ENCODE measurements around the gene IFT88.
"Not testable (repeated sequence)": the region's sequence is repeated elsewhere in the genome, so short reads cannot be mapped to it uniquely, and the experiment has no call there.

The IFT88 gene

DNA sequence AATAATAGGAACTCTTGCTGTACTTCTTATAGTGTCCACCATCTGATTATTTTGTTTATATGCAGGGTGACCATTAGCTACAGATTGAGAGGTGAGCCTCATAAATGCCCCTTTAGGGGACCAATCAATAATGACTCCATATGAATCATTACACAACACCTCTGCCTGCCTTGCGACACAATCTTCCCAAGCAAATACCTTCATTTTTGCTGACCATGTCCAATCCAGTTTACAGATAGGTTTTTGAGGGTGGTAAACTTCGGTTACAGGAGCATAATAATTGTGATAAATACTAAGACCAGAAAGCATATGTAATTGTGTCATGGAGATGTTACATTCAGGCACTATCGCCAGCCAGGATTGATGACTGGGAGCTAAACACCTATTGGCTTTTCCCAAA, 112.9 kb downstream of the IFT88 start:
- no peak overlapping the region for H3K4me2 ChIP-seq (ENCODE audit: low read length)
- H3K56ac ChIP-seq (ENCODE audit: low read length) = no peak overlapping the region
- H3K4ac ChIP-seq (ENCODE audit: low read depth, low read length) = no peak overlapping the region
- no peak overlapping the region for H2BK120ac ChIP-seq (ENCODE audit: low read depth, low read length)
- no peak overlapping the region for H2AK5ac ChIP-seq (ENCODE audit: low read length)
- no peak overlapping the region for H4K8ac ChIP-seq (ENCODE audit: low read depth, low read length)
- no peak overlapping the region for H3K23ac ChIP-seq (ENCODE audit: low read length)
- WGBS (ENCODE audit: extremely low coverage, insufficient coverage, low lambda C conversion rate) = no CpG with 5 or more reads among the region's 3 CpGs
- no peaks in the 10 kb centered on the region for H3K27me3 ChIP-seq (ENCODE audit: insufficient read depth, low read length, poor library complexity)
- H3K79me2 ChIP-seq (ENCODE audit: control insufficient read depth, insufficient read depth, low read length) = no peaks in the 10 kb centered on the region
- H3K4me3 ChIP-seq (ENCODE audit: low read length) = no peak overlapping the region
- no peak overlapping the region for H2BK15ac ChIP-seq (replicated peaks; ENCODE audit: low read depth)
- no peaks in the 10 kb centered on the region for H3K4me1 ChIP-seq (ENCODE audit: control insufficient read depth, low read depth, low read length)
- H3K27ac ChIP-seq (ENCODE audit: low read depth, low read length) = no peak overlapping the region
- no peak overlapping the region for H3K9ac ChIP-seq (ENCODE audit: low read length)
- DNase-seq = no peak
- no peak overlapping the region for H4K5ac ChIP-seq (ENCODE audit: low read length)
- no peaks in the 10 kb centered on the region for H3K79me1 ChIP-seq (ENCODE audit: low read length)
- no peak overlapping the region for H3K18ac ChIP-seq (ENCODE audit: low read length)
- H2BK5ac ChIP-seq (ENCODE audit: low read length) = no peak overlapping the region
- no peaks in the 10 kb centered on the region for H3K36me3 ChIP-seq (ENCODE audit: control insufficient read depth, insufficient read depth, low read length)

GRCh38 chr13:20680416-20681080, 113.6 kb downstream of the IFT88 start:
- Histone ChIP-seq H2BK15ac (replicated peaks; ENCODE audit: low read depth) (no peak overlapping the region), H3K27ac (ENCODE audit: low read depth, low read length) (no peak overlapping the region), H3K4me2 (ENCODE audit: low read length) (no peak overlapping the region), H3K36me3 (ENCODE audit: control insufficient read depth, insufficient read depth, low read length) (no peaks in the 10 kb centered on the region), H3K27me3 (ENCODE audit: insufficient read depth, low read length, poor library complexity) (no peaks in the 10 kb centered on the region), H3K79me2 (ENCODE audit: control insufficient read depth, insufficient read depth, low read length) (no peaks in the 10 kb centered on the region), H3K4me1 (ENCODE audit: control insufficient read depth, low read depth, low read length) (no peaks in the 10 kb centered on the region), H3K4me3 (ENCODE audit: low read length) (no peak overlapping the region), H2BK120ac (ENCODE audit: low read depth, low read length) (no peak overlapping the region), H2BK5ac (ENCODE audit: low read length) (no peak overlapping the region), H2AK5ac (ENCODE audit: low read length) (no peak overlapping the region), H3K18ac (ENCODE audit: low read length) (no peak overlapping the region), H3K23ac (ENCODE audit: low read length) (no peak overlapping the region), H3K9ac (ENCODE audit: low read length) (no peak overlapping the region), H3K4ac (ENCODE audit: low read depth, low read length) (no peak overlapping the region), H3K79me1 (ENCODE audit: low read length) (no peaks in the 10 kb centered on the region), H4K5ac (ENCODE audit: low read length) (no peak overlapping the region), H4K8ac (ENCODE audit: low read depth, low read length) (no peak overlapping the region), H3K56ac (ENCODE audit: low read length) (no peak overlapping the region)
- no CpG with 5 or more reads among the region's 10 CpGs for WGBS (ENCODE audit: extremely low coverage, insufficient coverage, low lambda C conversion rate)
- no peak for DNase-seq

DNA sequence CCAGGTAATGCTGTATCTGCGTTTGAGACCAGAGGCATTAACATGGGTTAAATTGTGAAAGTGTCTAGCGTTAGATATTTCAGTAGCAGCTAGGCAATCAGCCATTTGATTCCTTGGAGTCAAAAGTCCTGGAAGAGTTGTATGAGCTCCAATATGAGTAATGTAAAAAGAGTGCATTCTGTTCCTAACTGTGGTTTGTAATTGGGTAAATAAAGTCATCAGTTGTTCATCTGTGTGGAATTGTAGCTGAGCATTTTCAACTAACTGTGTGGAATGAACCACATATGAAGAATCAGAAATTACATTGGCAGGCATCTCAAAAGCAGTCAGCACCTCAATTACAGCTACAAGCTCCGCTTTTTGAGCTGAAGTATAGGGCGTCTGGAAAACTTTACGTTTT, 114.5 kb downstream of the IFT88 start:
- DNase-seq; H2BK5ac ChIP-seq (ENCODE audit: low read length); H3K4me1 ChIP-seq (ENCODE audit: control insufficient read depth, low read depth, low read length); H2BK15ac ChIP-seq (replicated peaks; ENCODE audit: low read depth); H3K9ac ChIP-seq (ENCODE audit: low read length); H3K23ac ChIP-seq (ENCODE audit: low read length); H2BK120ac ChIP-seq (ENCODE audit: low read depth, low read length); H3K18ac ChIP-seq (ENCODE audit: low read length); H2AK5ac ChIP-seq (ENCODE audit: low read length); H3K36me3 ChIP-seq (ENCODE audit: control insufficient read depth, insufficient read depth, low read length); H3K79me1 ChIP-seq (ENCODE audit: low read length); H3K27me3 ChIP-seq (ENCODE audit: insufficient read depth, low read length, poor library complexity); H4K5ac ChIP-seq (ENCODE audit: low read length); H3K79me2 ChIP-seq (ENCODE audit: control insufficient read depth, insufficient read depth, low read length); H3K56ac ChIP-seq (ENCODE audit: low read length); H3K4me3 ChIP-seq (ENCODE audit: low read length); H3K4ac ChIP-seq (ENCODE audit: low read depth, low read length); H3K27ac ChIP-seq (ENCODE audit: low read depth, low read length); H3K4me2 ChIP-seq (ENCODE audit: low read length); H4K8ac ChIP-seq (ENCODE audit: low read depth, low read length): not testable (repeated sequence)
- no CpG with 5 or more reads among the region's 5 CpGs for WGBS (ENCODE audit: extremely low coverage, insufficient coverage, low lambda C conversion rate)

GRCh38 chr13:20682061-20682460, 115.1 kb downstream of the IFT88 start:
- Histone ChIP-seq H3K4me2 (ENCODE audit: low read length) (no peak overlapping the region), H3K9ac (ENCODE audit: low read length) (no peak overlapping the region), H3K27ac (ENCODE audit: low read depth, low read length) (no peak overlapping the region), H2BK5ac (ENCODE audit: low read length) (no peak overlapping the region), H4K5ac (ENCODE audit: low read length) (no peak overlapping the region), H3K79me1 (ENCODE audit: low read length) (no peaks in the 10 kb centered on the region), H2AK5ac (ENCODE audit: low read length) (no peak overlapping the region), H3K27me3 (ENCODE audit: insufficient read depth, low read length, poor library complexity) (no peaks in the 10 kb centered on the region), H3K23ac (ENCODE audit: low read length) (no peak overlapping the region), H3K56ac (ENCODE audit: low read length) (no peak overlapping the region), H3K18ac (ENCODE audit: low read length) (no peak overlapping the region), H3K36me3 (ENCODE audit: control insufficient read depth, insufficient read depth, low read length) (no peaks in the 10 kb centered on the region), H2BK15ac (replicated peaks; ENCODE audit: low read depth) (no peak overlapping the region), H3K79me2 (ENCODE audit: control insufficient read depth, insufficient read depth, low read length) (no peaks in the 10 kb centered on the region), H3K4ac (ENCODE audit: low read depth, low read length) (no peak overlapping the region), H4K8ac (ENCODE audit: low read depth, low read length) (no peak overlapping the region), H3K4me3 (ENCODE audit: low read length) (no peak overlapping the region), H3K4me1 (ENCODE audit: control insufficient read depth, low read depth, low read length) (no peaks in the 10 kb centered on the region), H2BK120ac (ENCODE audit: low read depth, low read length) (no peak overlapping the region)
- DNase-seq = no peak
- WGBS (ENCODE audit: extremely low coverage, insufficient coverage, low lambda C conversion rate) = no CpG with 5 or more reads among the region's 1 CpG

GRCh38 chr13:20684041-20684440, 117.1 kb downstream of the IFT88 start:
- no CpG with 5 or more reads among the region's 4 CpGs for WGBS (ENCODE audit: extremely low coverage, insufficient coverage, low lambda C conversion rate)
- H3K4me3 ChIP-seq (ENCODE audit: low read length) = no peak overlapping the region

GRCh38 chr13:20684546-20684945, 117.6 kb downstream of the IFT88 start:
- Histone ChIP-seq H3K27ac (ENCODE audit: low read depth, low read length) (no peak overlapping the region), H3K4me1 (ENCODE audit: control insufficient read depth, low read depth, low read length) (no peaks in the 10 kb centered on the region), H3K56ac (ENCODE audit: low read length) (no peak overlapping the region), H3K4me3 (ENCODE audit: low read length) (no peak overlapping the region), H2BK120ac (ENCODE audit: low read depth, low read length) (no peak overlapping the region), H2BK15ac (replicated peaks; ENCODE audit: low read depth) (no peak overlapping the region), H3K79me1 (ENCODE audit: low read length) (no peaks in the 10 kb centered on the region), H3K79me2 (ENCODE audit: control insufficient read depth, insufficient read depth, low read length) (no peaks in the 10 kb centered on the region), H3K18ac (ENCODE audit: low read length) (no peak overlapping the region), H2BK5ac (ENCODE audit: low read length) (no peak overlapping the region), H3K9ac (ENCODE audit: low read length) (no peak overlapping the region), H3K4ac (ENCODE audit: low read depth, low read length) (no peak overlapping the region), H3K36me3 (ENCODE audit: control insufficient read depth, insufficient read depth, low read length) (no peaks in the 10 kb centered on the region), H4K5ac (ENCODE audit: low read length) (no peak overlapping the region), H3K4me2 (ENCODE audit: low read length) (no peak overlapping the region), H3K27me3 (ENCODE audit: insufficient read depth, low read length, poor library complexity) (no peaks in the 10 kb centered on the region), H2AK5ac (ENCODE audit: low read length) (no peak overlapping the region), H3K23ac (ENCODE audit: low read length) (no peak overlapping the region), H4K8ac (ENCODE audit: low read depth, low read length) (no peak overlapping the region)
- no CpG with 5 or more reads among the region's 18 CpGs for WGBS (ENCODE audit: extremely low coverage, insufficient coverage, low lambda C conversion rate)
- DNase-seq = no peak

More at GRCh38 chr13:20684041-20684440, 117.1 kb downstream of the IFT88 start:
- H3K27ac ChIP-seq (ENCODE audit: low read depth, low read length) = no peak overlapping the region
- no peaks in the 10 kb centered on the region for H3K27me3 ChIP-seq (ENCODE audit: insufficient read depth, low read length, poor library complexity)
- H3K9ac ChIP-seq (ENCODE audit: low read length) = no peak overlapping the region
- no peaks in the 10 kb centered on the region for H3K79me2 ChIP-seq (ENCODE audit: control insufficient read depth, insufficient read depth, low read length)
- no peaks in the 10 kb centered on the region for H3K79me1 ChIP-seq (ENCODE audit: low read length)
- H3K56ac ChIP-seq (ENCODE audit: low read length) = no peak overlapping the region
- no peak overlapping the region for H3K4me2 ChIP-seq (ENCODE audit: low read length)
- no peak overlapping the region for H2BK120ac ChIP-seq (ENCODE audit: low read depth, low read length)
- H2BK5ac ChIP-seq (ENCODE audit: low read length) = no peak overlapping the region
- DNase-seq = no peak
- H3K36me3 ChIP-seq (ENCODE audit: control insufficient read depth, insufficient read depth, low read length) = no peaks in the 10 kb centered on the region
- no peak overlapping the region for H3K4ac ChIP-seq (ENCODE audit: low read depth, low read length)
- no peak overlapping the region for H3K23ac ChIP-seq (ENCODE audit: low read length)
- no peak overlapping the region for H2BK15ac ChIP-seq (replicated peaks; ENCODE audit: low read depth)
- no peak overlapping the region for H4K5ac ChIP-seq (ENCODE audit: low read length)
- no peaks in the 10 kb centered on the region for H3K4me1 ChIP-seq (ENCODE audit: control insufficient read depth, low read depth, low read length)
- no peak overlapping the region for H4K8ac ChIP-seq (ENCODE audit: low read depth, low read length)
- no peak overlapping the region for H2AK5ac ChIP-seq (ENCODE audit: low read length)
- no peak overlapping the region for H3K18ac ChIP-seq (ENCODE audit: low read length)
